ENCODE measurements around the gene TBX15.

The TBX15 gene

GRCh38 chr1:119015547-119015946 lies 27.4 kb upstream of the TBX15 start:
- no peaks in the 10 kb centered on the region for H3K36me3 ChIP-seq
- TF ChIP-seq CTCF (IDR thresholded peaks at IDR 0.05): no peak

GRCh38 chr1:119012383-119012782 lies 24.2 kb upstream of the TBX15 start:
- no peaks in the 10 kb centered on the region for H3K4me1 ChIP-seq (ENCODE audit: control insufficient read depth in 1 of 2, insufficient read depth in 1 of 2, low read depth in 1 of 2, low read length in 1 of 2)
- no peak overlapping the region for H3K27ac ChIP-seq
- no peaks in the 10 kb centered on the region for H3K9me3 ChIP-seq
- H3K36me3 ChIP-seq: no peaks in the 10 kb centered on the region
- no peak overlapping the region for H3K4me3 ChIP-seq (ENCODE audit: low read depth in 1 of 2, low read length in 1 of 2)
- H3K27me3 ChIP-seq: peaks cover 60% of the 10 kb centered on the region
- TF ChIP-seq CTCF (IDR thresholded peaks at IDR 0.05): no peak

More at GRCh38 chr1:119015547-119015946, 27.4 kb upstream of the TBX15 start:
- Histone ChIP-seq H3K4me1 (ENCODE audit: control insufficient read depth in 1 of 2, insufficient read depth in 1 of 2, low read depth in 1 of 2, low read length in 1 of 2) (no peaks in the 10 kb centered on the region), H3K27me3 (peaks cover 28% of the 10 kb centered on the region), H3K9me3 (no peaks in the 10 kb centered on the region), H3K4me3 (ENCODE audit: low read depth in 1 of 2, low read length in 1 of 2) (no peak overlapping the region), H3K27ac (no peak overlapping the region)

- no peaks in the 10 kb centered on the region for H3K9me3 ChIP-seq
- no peak overlapping the region for H3K27ac ChIP-seq
- no peak for TF ChIP-seq CTCF (IDR thresholded peaks at IDR 0.05)
- peaks cover 66% of the 10 kb centered on the region for H3K27me3 ChIP-seq
- H3K4me3 ChIP-seq (ENCODE audit: low read depth in 1 of 2, low read length in 1 of 2): no peak overlapping the region
- H3K4me1 ChIP-seq (ENCODE audit: control insufficient read depth in 1 of 2, insufficient read depth in 1 of 2, low read depth in 1 of 2, low read length in 1 of 2): no peaks in the 10 kb centered on the region
- no peaks in the 10 kb centered on the region for H3K36me3 ChIP-seq
Measured at GRCh38 chr1:119011706-119012105, 23.6 kb upstream of the TBX15 start.

GRCh38 chr1:119011116-119011515 lies 23.0 kb upstream of the TBX15 start:
- H3K27ac ChIP-seq: no peak overlapping the region
- H3K9me3 ChIP-seq: no peaks in the 10 kb centered on the region
- H3K27me3 ChIP-seq: peaks cover 72% of the 10 kb centered on the region
- no peak for TF ChIP-seq CTCF (IDR thresholded peaks at IDR 0.05)
- no peaks in the 10 kb centered on the region for H3K36me3 ChIP-seq
- no peaks in the 10 kb centered on the region for H3K4me1 ChIP-seq (ENCODE audit: control insufficient read depth in 1 of 2, insufficient read depth in 1 of 2, low read depth in 1 of 2, low read length in 1 of 2)
- H3K4me3 ChIP-seq (ENCODE audit: low read depth in 1 of 2, low read length in 1 of 2): no peak overlapping the region

- Histone ChIP-seq H3K9me3 (no peaks in the 10 kb centered on the region), H3K27me3 (peaks cover 81% of the 10 kb centered on the region), H3K4me1 (ENCODE audit: control insufficient read depth in 1 of 2, insufficient read depth in 1 of 2, low read depth in 1 of 2, low read length in 1 of 2) (no peaks in the 10 kb centered on the region), H3K36me3 (no peaks in the 10 kb centered on the region), H3K4me3 (ENCODE audit: low read depth in 1 of 2, low read length in 1 of 2) (no peak overlapping the region), H3K27ac (no peak overlapping the region)
- no peak for TF ChIP-seq CTCF (IDR thresholded peaks at IDR 0.05)
Measured at GRCh38 chr1:119010201-119010600, 22.1 kb upstream of the TBX15 start.

- no peaks in the 10 kb centered on the region for H3K36me3 ChIP-seq
- no peak overlapping the region for H3K4me3 ChIP-seq (ENCODE audit: low read depth in 1 of 2, low read length in 1 of 2)
- H3K4me1 ChIP-seq (ENCODE audit: control insufficient read depth in 1 of 2, insufficient read depth in 1 of 2, low read depth in 1 of 2, low read length in 1 of 2): no peaks in the 10 kb centered on the region
- H3K27ac ChIP-seq: no peak overlapping the region
- H3K9me3 ChIP-seq: no peaks in the 10 kb centered on the region
- peaks cover 91% of the 10 kb centered on the region for H3K27me3 ChIP-seq
- TF ChIP-seq CTCF (IDR thresholded peaks at IDR 0.05): no peak
Measured at GRCh38 chr1:119009312-119009655, 21.1 kb upstream of the TBX15 start.
